Left lung (tissue), 10 donors: ENCODE results near the gene SUGP2. TPM values are rescaled to one million over a fixed set of nuclear protein-coding genes. Genes with fewer than 3 reads are reported as not detected.
"Not testable (repeated sequence)": the region's sequence is repeated elsewhere in the genome, so short reads cannot be mapped to it uniquely, and the experiment has no call there.

Experiments
- ATAC-seq: fragments of 200-7000 bp; cut with Tn5 transposase; one replicate; pipeline ENCODE4 v1.9.1; 2020; ENCODE audit warnings: moderate library complexity
- DNase-seq, 4 donors: peaks; one replicate each; pipeline ENCODE4 v3.0.0-alpha.2; 2013 to 2020
- H3K27ac ChIP-seq, 2 donors: fragments of 200-600 bp; sonication (generic) in 1 of 2; one replicate each; pipeline versions ENCODE4 v1.5.0 to v1.8.0; 2020 to 2021
- H3K27me3 ChIP-seq, 2 donors: fragments of 200-600 bp; sonication (generic) in 1 of 2; one replicate each; pipeline versions ENCODE4 v1.5.0 to v1.8.0; 2020 to 2021
- H3K36me3 ChIP-seq, 2 donors: fragments of 200-600 bp; sonication (generic) in 1 of 2; one replicate each; pipeline versions ENCODE4 v1.5.0 to v1.8.0; 2020 to 2021
- H3K4me1 ChIP-seq, 2 donors: fragments of 200-600 bp; one replicate each; pipeline ENCODE4 v1.8.0; 2021
- H3K4me3 ChIP-seq, 2 donors: fragments of 200-600 bp; sonication (generic) in 1 of 2; one replicate each; pipeline versions ENCODE4 v1.5.0 to v1.8.0; 2020 to 2021; ENCODE audit warnings: mild to moderate bottlenecking in 1 of 2
- H3K9me3 ChIP-seq, 2 donors: fragments of 200-600 bp; sonication (generic) in 1 of 2; one replicate each; pipeline versions ENCODE4 v1.5.0 to v1.8.0; 2020 to 2021
- CTCF ChIP-seq, 2 donors: fragments of 200-600 bp; sonication (generic) in 1 of 2; IDR thresholded peaks; one replicate each; pipeline versions ENCODE4 v1.5.0 to v1.8.0; 2021; ENCODE audit warnings: antibody characterized with exemption in 2 of 2
- intact Hi-C, 2 donors: fragments of 100-400 bp; cut with DNase I; formaldehyde crosslinking; loops; one replicate each; pipeline versions ENCODE4 v1.11.2 to v1.14.2; 2022
- polyA plus RNA-seq, 6 donors: library from polyadenylated mRNA; unstranded; fragments of 120-200 nt; gene quantifications; one replicate each; pipeline ENCODE4 v1.2.1, GENCODE V29; 2013; ENCODE audit not compliant: insufficient read length in 6 of 6
- total RNA-seq, 2 donors: library from RNA; stranded (reverse); fragmentation: NEBNext Ultra II Directional; extraction: Animal tissue kit (Norgen Biotek cat#: 25700); gene quantifications; one replicate each; pipeline ENCODE4 v1.2.1, GENCODE V29; 2021
- donor health status: DM: no; HTN: yes; CAD: no.
- donor health status: DM: no; HTN: no; CAD: no.

Gene SUGP2
- total and polyA plus RNA-seq, 8 donors = 64.2 to 139 (median 103) TPM

GRCh38 chr19:18961767-18962620, 71.3 kb downstream of the SUGP2 start:
- no peaks in the 10 kb centered on the region for H3K9me3 ChIP-seq
- peaks cover 0 to 13% of the 10 kb centered on the region in 2 donors for H3K4me1 ChIP-seq
- H3K27ac ChIP-seq = no peak overlapping the region
- peaks cover 0 to 16% of the 10 kb centered on the region in 2 donors for H3K27me3 ChIP-seq
- TF ChIP-seq CTCF (IDR thresholded peaks at IDR 0.05) = no peak
- no peak for DNase-seq
- H3K4me3 ChIP-seq = no peak overlapping the region
- H3K36me3 ChIP-seq = no peaks in the 10 kb centered on the region
- no peak for ATAC-seq
- intact Hi-C loops = no loop called here

GRCh38 chr19:18960370-18960769, 72.9 kb downstream of the SUGP2 start:
- H3K36me3 ChIP-seq = no peaks in the 10 kb centered on the region
- TF ChIP-seq CTCF (IDR thresholded peaks at IDR 0.05) = no peak
- no peaks in the 10 kb centered on the region for H3K9me3 ChIP-seq
- no peak overlapping the region for H3K27ac ChIP-seq
- H3K4me3 ChIP-seq = no peak overlapping the region
- H3K27me3 ChIP-seq = peaks cover 0 to 16% of the 10 kb centered on the region in 2 donors
- intact Hi-C loops = no loop called here
- DNase-seq (no peak), ATAC-seq (no peak)
- H3K4me1 ChIP-seq = peaks cover 0 to 4% of the 10 kb centered on the region in 2 donors

- no peak for DNase-seq
- intact Hi-C loops = no loop called here
- Histone ChIP-seq H3K9me3 (no peaks in the 10 kb centered on the region), H3K36me3 (no peaks in the 10 kb centered on the region), H3K27ac (no peak overlapping the region), H3K4me3 (no peak overlapping the region), H3K27me3 (no peaks in the 10 kb centered on the region), H3K4me1 (no peaks in the 10 kb centered on the region)
- no peak for ATAC-seq
- no peak for TF ChIP-seq CTCF (IDR thresholded peaks at IDR 0.05)
These were observed 78.3 kb downstream of the SUGP2 start for GRCh38 chr19:18955042-18955441.

- DNase-seq = no peak
- Histone ChIP-seq H3K4me1 (no peaks in the 10 kb centered on the region), H3K27ac (no peak overlapping the region), H3K27me3 (no peaks in the 10 kb centered on the region), H3K36me3 (no peaks in the 10 kb centered on the region), H3K4me3 (no peak overlapping the region), H3K9me3 (no peaks in the 10 kb centered on the region)
- TF ChIP-seq CTCF (IDR thresholded peaks at IDR 0.05) = no peak
- intact Hi-C loops = no loop called here
- ATAC-seq = no peak
These were observed 79.2 kb downstream of the SUGP2 start for GRCh38 chr19:18954094-18954493.

- peak in 1 of 4 donors; percentile 32 for DNase-seq
These were observed 80.8 kb downstream of the SUGP2 start for GRCh38 chr19:18952364-18953003.

More at GRCh38 chr19:18952364-18953003, 80.8 kb downstream of the SUGP2 start:
- H3K27me3 ChIP-seq, H3K27ac ChIP-seq, H3K36me3 ChIP-seq, ATAC-seq, intact Hi-C loops, H3K4me3 ChIP-seq, H3K4me1 ChIP-seq, H3K9me3 ChIP-seq: not testable (repeated sequence)
